ENCODE data around the gene ESRRA.

ESRRA gene

DNA sequence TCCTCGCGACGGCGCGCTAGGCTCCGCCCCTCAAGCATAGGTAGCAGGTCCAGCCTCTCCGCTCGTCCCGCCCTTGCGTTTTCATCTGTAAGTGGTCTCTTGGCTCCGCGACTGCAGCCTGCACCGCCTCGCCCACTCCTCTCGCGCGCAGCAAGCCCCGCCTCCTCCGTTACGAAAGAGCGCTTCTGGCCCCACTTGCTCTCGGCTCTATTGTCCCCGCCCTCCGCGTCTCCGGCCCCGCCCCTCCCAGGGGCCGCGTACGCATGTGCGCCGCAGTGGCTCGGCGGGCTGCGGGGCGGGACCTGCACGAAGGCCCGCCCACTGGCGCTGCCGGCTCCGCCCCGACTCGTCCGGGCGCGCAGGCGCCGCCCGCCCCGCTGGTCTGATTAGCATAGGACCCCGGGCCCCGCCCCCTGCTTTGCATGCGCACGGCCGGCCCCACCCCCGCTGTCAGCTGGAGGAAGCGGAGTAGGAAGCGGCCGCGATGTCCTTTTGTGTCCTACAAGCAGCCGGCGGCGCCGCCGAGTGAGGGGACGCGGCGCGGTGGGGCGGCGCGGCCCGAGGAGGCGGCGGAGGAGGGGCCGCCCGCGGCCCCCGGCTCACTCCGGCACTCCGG lies at the start of gene ESRRA:
TSS of gene ESRRA (plus strand) at position 450 of the 616 bp plus-strand sequence. CDS start 1,656 bp downstream, outside the sequence.
- peak; percentile 98 to 99 for DNase-seq

- DNase-seq, result no peak
Measured at GRCh38 chr11:64256300-64256699, 49.0 kb upstream of the ESRRA start.

DNA sequence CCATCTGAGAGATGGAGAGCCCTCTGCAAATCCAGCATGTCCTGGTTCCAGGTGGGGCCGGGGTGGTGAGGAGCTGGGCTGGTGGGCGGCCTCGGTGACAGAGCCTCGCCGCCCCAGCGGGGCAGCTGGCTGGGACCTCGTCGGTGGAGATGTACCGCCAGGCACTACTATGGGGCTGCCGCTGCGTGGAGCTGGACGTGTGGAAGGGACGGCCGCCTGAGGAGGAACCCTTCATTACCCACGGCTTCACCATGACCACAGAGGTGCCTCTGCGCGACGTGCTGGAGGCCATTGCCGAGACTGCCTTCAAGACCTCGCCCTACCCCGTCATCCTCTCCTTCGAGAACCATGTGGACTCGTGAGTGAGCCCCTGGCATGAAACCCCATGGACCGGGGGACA lies 47.0 kb upstream of the ESRRA start:
- no peak for DNase-seq

DNA sequence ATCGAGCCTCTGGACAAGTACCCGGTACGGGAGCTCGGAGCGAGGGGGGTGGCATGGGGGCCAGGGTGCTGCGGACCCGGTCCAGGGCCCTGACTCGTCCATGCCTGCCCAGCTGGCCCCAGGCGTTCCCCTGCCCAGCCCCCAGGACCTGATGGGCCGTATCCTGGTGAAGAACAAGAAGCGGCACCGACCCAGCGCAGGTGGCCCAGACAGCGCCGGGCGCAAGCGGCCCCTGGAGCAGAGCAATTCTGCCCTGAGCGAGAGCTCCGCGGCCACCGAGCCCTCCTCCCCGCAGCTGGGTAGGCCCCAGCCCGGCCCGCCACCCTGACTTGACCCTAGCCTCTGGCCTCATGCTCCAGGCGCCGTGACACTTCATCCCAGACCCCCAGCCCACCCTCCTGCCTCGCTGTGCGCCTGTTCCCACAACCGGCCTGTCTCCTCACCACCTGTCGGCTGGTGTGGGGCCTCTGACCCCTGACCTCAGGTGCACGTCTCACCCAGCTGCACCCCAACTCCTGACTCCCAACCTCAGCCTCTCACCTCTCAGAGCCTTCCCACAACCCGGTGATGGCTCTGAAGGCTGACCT lies 46.3 kb upstream of the ESRRA start:
- DNase-seq, result no peak

- no peak for DNase-seq
Measured at GRCh38 chr11:64259533-64260067, 45.7 kb upstream of the ESRRA start.

GRCh38 chr11:64260147-64260708 lies 45.1 kb upstream of the ESRRA start:
- DNase-seq, result no peak

DNA sequence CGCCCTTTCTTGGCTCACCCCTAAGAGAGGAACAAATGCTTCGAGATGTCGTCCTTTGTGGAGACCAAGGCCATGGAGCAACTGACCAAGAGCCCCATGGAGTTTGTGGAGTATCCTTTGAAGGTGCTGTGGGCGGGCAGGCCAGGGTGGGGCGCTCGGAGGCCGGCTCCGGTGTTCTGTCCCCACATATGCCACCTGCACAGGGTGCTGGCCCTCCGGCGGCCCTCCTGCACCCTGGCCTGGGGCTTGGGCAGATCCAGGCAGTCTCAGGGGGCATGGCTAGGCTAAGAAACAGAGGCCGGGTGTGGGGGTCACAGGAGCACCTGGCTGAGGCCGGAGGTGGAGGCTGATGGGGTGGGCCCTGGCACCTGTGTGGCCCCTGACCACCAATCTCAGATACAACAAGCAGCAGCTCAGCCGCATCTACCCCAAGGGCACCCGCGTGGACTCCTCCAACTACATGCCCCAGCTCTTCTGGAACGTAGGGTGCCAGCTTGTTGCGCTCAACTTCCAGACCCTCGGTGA lies 43.7 kb upstream of the ESRRA start:
- DNase-seq, result no peak

GRCh38 chr11:64262271-64263002 lies 42.9 kb upstream of the ESRRA start:
- no peak for DNase-seq

DNA sequence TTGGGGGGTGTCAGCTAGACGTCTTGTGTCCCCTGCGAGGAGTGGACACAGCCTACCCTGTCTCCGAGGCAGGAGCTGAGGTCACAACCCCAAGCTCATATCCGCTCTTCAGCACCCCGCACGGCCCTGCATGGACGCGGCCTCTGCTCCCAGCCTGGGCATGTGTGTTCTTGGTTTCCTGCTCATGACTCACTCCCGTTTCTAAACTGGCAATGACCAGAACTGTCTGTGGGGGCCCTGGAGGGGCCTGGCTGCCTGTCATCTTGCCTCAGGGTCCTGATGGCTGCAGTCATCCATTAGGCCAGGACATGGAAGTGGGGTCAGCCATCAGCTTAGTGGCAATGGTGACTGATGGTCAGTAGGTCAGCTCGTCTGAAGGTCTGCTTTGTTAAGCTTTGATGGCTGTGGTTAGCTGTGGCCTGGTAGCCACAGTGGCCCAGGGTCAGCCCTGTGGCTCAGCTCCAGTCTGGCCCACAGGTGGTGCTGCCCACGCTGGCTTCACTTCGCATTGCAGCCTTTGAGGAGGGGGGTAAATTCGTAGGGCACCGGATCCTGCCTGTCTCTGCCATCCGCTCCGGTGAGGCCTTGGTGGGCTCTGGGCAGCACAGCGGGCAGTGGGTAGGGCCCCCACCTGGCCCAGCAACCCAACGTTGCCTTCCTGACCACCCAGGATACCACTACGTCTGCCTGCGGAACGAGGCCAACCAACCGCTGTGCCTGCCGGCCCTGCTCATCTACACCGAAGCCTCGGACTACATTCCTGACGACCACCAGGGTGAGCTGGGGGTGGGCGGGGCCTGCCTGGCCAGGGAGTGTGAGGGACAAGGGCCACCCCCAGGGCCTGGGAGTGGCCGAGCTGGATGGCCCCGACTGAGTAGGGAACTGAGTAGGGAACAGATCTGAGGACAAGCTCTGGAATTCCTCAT lies 42.0 kb upstream of the ESRRA start:
- DNase-seq, result no peak

GRCh38 chr11:64263947-64264317 lies 41.4 kb upstream of the ESRRA start:
- no peak for DNase-seq

- no peak for DNase-seq
Measured at GRCh38 chr11:64264371-64264852, 40.9 kb upstream of the ESRRA start.

DNA sequence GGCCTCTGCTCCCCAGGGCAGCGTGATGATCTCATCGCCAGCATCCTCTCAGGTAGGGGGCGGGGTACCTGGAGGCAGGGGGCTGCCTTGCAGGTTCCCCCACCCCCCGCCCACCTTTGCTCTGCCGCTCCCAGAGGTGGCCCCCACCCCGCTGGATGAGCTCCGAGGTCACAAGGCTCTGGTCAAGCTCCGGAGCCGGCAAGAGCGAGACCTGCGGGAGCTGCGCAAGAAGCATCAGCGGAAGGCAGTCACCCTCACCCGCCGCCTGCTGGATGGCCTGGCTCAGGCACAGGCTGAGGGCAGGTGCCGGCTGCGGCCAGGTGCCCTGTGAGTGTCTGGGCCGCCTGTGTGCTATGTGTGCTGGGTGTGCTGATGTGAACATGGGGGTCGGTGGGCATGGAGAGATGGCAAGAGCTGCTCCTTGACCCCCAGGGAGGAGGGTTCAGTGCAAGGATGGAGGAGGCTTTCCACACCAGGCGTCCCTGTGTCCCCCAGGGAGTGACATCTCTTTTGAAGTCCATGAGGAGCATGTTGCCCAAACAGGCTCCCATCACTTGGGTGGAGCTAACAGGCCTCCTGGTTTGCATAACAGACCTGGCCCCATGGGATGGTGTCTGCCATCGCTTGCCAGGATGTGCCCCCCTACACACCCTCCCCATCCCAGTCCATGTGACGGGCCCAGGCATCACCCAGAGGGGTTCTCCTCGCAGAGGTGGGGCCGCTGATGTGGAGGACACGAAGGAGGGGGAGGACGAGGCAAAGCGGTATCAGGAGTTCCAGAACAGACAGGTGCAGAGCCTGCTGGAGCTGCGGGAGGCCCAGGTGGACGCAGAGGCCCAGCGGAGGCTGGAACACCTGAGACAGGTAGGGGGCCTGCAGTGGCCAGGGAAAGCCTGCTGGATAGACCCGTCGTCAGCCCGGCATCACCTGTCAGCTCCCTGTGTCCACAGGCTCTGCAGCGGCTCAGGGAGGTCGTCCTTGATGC lies 39.9 kb upstream of the ESRRA start:
- DNase-seq, result no peak

- DNase-seq, result no peak
Measured at GRCh38 chr11:64266339-64266738, 39.0 kb upstream of the ESRRA start.

- no peak for DNase-seq
Measured at GRCh38 chr11:64267207-64267945, 37.9 kb upstream of the ESRRA start.

- DNase-seq, result no peak
Measured at GRCh38 chr11:64268025-64268892, 37.1 kb upstream of the ESRRA start.

DNA sequence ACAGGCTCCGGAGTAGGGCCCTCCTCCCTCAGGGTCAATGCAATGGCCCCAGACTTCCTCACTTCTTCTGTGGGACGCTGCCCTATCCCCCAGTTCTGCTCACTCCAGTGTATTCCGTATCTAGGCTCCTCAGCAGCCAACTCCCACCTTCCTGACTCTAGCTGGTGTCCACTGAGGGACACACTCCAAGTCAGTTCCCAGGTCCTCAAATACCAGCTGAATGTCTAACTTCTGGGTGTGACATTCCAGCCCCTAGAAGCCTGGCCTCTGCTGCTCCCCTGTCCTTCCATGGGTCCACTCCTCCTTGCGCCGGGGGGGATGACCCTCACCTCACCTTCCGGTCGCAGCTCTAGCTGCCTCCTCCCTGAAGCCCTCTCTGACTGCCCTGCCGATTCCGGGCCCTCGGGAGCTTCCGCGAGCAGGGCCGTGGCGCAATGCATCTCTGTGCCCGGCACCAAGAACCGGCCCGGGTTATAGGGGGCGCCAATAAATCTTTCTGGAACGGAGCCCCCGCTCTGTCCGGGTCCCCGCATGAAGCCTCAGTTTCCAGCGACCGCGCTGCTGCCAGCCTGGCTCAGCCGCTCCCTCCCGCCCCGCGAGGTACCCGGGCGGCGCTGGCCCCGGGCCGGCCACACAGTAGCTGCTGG lies 36.3 kb upstream of the ESRRA start:
- DNase-seq, result no peak

GRCh38 chr11:64269540-64270220 lies 35.6 kb upstream of the ESRRA start:
- peak; percentile 98 to 99 for DNase-seq

Measured in NCI-H1930 (cell line).